Raji (cell line): ENCODE results near the gene OMP.

Source experiments
- POLR2A ChIP-seq: IDR thresholded peaks from 2 replicates; pipeline ENCODE4 v1.6.1; 2011; ENCODE audit warnings: low read depth, low read length, control low read depth; ENCODE audit not compliant: insufficient read depth

OMP gene

DNA sequence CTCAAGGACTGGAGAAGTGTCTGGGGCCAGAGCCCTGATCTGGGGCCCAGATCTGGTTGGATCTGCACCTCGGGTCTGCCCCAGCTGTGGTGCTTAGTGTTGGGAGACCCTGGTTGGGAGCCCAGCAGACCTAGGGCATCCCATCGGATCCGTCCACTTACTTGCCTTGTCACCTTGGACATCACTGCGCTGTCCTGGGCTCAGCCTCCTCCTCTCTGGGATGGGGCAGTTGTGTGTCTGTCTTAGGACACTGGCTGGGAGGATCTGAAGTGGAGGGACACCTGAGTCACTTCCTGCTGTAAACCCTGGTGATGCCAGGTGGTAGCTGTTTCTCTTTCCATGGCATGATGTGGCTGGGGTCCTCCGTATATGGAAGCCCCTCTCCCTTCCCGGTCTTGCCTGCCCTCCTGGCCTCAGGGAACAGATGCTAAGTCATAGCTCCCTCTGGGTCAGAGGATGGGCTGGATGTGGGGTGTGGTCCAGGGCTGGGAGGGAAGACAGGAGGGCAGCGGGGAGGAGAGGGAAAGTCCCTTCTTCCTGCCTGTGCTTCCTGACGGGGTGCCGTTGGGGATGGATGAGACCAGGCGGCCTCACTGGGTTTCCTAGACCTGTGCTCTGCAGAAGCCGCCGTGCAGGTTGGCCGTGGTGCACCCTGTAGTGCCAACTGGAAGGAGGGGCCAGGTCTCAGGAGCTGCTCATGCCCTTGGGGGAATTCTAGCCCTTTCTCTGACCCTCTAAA, 12.1 kb upstream of the OMP start:
- no peak for TF ChIP-seq POLR2A

DNA sequence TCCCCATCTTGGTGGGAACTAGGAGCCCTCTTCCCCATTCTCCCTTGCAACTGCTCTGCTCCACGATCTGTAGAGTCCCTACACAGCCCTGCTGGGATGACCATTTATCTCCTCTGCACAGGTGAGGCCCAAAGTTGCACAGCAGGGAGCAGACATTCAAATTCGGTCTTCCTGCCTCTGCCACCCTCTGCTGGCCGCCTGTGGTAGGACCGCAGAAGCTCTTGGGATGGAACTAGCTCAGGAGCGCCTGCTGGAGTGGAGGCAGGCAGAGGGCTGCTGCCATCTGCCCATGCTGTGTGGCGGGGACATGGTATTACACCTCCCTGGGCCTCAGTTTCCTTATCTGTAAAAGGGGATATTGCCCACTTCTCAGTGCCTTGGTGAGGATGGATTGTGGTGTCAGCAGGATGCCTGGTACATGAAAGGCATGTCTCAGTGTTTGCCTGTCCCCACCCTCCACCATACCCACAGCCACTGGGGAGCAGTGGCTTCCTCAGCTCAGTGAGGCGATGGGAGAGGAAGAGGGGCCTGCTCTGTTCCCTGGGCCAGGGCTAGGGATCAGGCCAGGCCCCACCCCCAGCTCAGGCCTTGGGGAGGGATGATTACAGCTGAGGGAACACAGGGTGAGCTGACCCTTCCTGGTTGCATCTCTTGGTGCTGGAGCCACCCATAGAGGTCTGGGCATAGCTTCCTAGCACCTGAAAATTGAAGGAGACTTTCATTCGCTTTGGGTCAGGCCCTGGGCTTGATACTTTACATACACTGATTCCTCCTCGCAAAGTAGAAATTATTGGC, 11.3 kb upstream of the OMP start:
- no peak for TF ChIP-seq POLR2A

DNA sequence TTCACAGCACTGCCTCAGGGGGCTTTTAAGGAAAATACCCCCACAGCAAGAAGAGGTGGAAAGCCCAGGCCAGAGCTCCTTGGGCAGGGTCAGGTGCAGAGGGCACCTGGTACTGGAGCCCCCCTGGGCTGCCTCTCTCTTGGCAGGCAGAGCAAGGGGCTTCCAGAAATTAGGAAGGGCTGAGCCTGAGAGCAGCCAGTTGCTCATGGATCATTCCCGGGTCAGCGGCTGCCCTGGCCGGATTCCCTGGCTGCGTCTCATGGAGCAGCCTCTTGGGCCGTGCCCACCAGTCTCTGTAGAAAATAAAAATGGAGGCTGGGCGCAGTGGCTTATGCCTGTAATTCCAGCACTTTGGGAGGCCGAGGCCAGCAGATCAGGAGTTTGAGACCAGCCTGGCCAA, 10.3 kb upstream of the OMP start:
- TF ChIP-seq POLR2A, result no peak

DNA sequence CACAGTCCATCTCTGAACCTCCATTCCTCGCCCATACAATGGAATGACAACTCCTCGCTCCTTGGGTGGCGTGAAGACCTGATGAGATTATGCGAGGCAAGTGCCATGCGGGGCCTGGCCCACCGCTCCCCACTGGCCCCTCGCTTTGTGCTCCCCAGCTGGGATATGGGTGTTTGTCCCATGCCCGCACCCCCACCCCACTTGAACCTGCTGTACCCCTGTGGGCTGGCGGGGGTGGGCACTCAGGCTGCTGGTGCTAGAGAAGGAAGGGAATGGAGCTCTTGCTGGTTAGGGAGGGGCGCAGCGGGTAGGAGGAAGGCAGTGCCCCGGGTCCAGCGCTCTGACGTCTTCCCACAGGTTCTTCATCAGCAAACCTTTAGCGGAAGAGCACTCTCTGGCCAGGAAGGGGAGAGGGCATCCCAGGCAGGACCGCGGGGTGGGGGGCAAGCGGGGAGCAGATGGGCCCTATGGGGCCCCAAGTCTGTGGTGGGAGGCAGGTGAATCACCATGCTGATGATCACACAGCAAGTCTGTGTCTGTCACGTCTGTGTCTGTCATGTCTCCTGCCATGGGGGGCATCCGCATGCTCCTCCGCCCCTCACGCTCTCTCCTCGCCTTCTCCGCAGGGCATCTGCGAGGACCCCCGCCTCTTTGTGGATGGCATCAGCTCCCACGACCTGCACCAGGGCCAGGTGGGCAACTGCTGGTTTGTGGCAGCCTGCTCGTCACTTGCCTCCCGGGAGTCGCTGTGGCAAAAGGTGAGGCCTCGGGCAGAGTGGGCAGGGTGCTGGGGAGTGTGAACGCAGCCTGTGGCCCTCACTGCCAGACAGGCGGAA, 9.4 kb upstream of the OMP start:
- TF ChIP-seq POLR2A, result no peak

DNA sequence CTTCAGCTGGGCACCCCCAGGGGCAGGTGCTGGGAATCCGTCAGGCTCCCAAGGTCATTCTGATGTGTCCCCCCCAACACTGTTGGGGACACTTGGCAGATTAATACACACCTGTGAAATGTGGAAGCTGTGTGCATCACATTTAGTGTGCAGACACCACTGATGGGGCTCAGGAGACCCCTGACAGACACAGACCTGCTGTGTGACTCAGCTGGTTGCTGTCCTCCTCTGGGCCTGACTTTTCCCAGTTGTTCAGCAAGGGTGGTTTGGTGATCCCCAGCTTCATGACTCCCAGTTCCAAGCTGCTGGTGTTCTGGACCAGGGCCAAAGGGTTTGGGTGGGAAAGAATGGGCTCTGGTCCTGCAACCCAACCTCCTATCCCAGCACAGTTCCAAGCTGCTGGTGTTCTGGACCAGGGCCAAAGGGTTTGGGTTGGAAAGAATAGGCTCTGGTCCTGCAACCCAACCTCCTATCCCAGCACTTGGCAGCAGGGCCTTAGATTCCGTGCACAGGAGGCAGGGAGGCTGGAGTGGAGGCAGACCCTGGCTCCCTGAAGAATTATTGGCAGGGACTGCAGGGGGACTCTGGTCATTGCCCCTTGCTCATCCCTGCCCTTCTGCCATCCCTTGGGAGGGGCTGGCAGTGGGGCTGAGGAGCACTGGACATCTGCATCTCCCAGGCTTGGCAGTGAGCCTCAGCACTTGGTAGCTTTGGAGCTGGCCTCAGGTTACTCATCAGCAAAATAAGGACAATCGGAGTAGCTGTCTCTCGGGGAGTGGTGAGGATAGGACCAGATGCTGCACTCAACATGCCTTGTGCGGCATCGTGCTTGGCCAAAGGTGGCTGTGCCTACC, 8.4 kb upstream of the OMP start:
- no peak for TF ChIP-seq POLR2A

DNA sequence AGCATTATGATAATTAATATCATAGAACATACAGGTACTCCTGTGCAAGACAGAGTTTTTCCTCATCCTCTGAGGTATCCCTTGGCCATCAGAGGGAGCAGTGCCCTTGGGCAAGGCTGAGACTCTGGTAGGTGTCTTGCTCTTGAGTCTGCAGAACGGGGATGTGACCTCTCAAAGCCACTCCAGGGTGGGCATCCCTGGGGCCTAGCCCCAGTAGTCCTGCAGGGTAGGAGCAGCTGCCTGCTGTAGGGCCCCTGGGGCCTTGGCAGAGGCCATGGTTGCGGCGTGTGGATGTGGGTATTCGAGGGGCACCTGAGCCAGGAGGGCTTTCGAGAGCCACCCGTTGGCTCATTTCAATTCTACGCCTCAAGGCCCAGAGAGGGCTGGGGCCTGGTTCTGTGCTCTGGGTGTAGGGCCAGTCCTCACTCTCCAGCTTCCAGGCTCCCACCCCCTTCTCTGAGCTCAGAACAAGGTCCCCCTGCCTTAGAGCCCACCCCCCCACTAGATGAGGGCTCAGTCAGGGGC, 7.7 kb upstream of the OMP start:
- no peak for TF ChIP-seq POLR2A

DNA sequence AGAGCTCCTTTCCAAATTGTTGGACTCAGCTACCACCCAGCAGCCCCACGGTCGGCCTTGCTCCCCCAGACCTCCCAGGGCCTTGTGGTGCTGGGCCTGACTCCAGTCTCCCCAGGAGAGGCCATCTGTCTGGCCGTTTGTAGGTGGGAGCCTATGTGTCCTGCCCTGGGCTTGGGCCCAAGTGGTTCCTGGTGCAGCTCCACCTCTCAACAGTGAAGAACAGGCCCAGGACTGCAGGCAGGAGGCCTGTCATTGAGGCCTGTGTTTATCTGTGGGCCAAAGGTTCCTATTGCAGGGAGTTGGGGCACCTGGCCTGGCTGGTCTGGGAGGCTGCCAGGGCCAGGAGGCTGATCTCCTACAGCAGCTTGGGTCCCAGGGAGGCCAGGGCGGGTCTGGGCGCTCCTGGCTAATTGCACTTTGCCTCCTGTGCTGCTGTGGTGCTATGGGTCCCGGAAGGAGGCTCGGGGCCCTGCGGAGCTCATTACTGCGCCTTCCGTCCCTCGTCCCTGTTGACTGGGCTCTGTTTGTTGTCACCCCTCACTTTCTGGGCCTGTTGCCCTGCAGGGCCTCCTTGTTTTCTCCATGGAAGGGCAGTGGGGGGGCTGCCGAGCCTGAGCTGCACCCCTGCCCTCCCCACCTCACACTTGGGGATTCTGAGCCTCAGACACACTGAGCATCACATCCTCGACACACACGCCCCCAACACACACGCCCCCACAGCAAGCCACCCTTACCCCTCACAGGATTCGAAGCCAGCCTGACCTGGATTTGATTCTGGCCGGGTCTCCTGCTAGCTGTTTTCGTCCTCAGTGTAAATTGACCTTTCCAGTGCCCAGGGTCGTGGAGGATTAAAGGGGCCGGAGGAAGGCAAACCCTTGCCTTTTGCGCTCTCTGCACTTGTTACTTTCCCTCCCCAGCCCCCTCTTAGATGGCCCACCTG, 6.8 kb upstream of the OMP start:
- TF ChIP-seq POLR2A, result no peak

DNA sequence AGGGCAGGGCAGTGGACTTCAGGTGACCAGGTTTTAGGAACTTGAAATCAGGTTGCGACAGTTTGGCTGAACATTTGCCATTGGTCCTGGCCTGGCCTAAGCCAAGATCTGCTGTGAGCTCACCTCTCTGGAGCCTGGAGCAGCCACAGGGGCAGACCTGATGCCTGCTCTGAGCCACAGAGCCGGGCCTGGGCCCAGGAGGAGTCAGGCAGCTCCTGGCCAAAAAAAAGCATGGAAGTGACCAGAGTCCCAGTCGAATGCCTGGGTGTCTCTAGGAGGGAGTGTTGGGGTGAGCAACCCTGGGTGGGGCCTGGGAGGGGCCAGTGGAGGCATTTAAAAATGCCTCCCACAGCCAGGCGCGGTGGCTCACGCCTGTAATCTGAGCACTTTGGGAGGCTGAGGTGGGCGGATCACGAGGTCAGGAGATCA, 6.0 kb upstream of the OMP start:
- TF ChIP-seq POLR2A, result no peak

DNA sequence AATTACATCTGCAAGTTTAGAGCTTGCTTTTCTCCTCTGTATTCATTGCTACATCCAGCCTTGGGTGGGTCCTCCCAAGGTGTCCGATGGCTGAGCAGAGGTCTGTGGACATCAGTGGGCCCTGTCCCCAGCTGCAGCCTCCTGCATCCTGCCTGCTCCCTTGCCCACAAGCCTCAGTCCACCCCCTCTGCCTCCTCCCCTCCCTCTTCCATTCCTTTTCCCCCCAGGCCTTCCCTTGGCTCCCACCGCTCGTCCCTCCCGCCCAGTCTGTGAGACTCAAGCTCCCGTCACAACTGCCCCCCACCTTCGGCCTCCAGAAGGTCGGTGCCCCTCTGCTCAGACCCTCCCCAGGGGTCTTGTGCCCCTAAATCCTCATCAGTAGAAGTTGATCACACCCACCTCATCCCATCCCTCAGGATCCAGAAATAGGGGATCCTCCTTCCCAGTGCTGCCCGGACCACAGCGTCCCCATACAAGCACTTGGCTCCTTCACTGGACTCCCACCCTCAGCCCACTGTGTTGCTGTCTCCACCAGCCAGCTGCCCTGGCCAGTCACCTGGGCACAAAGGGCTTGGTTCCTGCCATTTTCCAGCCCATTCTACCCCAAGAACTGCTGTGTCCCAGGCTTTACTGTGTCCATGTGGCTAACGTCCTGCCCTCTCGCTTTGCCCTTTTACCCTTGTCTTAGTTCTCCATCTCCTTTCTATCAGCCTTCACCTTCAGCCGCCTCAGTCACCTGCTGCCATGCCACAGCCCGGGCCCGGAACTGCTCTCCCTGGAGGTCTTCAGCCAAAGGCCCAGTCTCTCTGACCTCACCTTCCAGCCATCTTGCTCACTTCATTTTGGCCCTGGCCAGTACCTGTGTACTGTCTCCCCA, 2.2 kb upstream of the OMP start:
- no peak for TF ChIP-seq POLR2A

DNA sequence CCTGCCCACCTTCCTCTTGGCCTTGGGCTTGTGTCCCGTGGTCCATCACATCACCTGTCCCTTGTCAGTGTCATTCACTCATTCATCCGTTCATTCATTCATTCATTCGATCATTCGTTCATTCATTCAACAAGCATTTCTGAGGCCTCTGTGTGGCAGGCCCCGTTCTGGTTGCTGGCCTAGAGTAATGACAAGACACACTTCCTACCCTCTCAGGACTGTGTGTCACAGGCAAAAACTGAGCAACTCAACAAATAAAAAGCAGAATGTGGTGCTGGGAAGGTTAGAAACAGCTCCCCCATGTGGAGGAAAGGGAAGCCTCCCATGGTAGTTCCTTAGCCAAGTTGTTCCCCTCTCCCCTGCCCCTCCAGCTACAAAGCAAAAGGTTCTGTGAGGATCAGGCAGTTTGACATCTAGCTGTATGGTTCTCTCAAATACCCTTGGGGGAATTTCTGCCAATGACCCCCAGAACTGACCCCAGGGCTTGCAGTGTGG, 1.6 kb upstream of the OMP start:
- TF ChIP-seq POLR2A, result no peak

DNA sequence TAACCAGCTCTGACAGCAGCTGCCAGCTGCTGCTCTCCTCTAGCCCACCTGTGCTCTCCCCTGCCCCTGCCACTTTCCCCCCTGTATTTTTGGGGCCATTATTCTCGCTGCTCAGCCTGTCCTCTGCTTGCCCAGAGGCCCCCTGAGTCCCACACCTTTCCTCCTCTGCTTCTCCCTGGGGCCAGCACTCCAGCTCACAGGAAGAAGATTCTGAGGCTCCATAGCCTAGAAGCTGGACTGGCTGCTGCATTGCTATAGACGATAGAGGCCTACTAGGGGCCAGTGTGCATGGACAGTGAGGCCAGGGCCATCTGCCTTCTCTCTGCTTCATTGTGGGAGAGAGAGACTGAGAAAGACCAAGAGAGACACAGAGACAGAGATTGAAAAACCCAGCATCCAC, 679 bp downstream of the OMP start:
- TF ChIP-seq POLR2A, result no peak

DNA sequence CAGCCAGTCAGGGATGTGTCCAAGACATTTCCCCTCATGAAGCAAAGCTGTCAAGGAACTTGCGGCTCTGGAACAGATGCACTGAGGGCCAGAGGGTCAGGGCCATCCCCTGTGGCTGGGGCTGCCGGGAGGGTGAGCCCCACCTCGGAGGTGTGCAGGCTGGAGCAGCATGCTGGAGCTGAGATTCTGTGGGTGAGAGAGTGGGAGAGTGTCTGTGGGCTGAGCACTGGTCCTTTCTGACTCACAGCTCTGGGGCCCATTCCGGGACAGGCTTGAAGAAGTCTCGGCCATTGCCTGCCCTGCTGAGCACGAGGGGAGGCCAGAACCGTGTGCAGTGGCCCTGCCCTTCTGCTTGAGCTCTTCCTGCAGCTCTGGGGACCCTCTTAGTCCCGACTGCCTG, 2.1 kb downstream of the OMP start:
- TF ChIP-seq POLR2A, result no peak
